Peyer's patch (tissue), 4 donors: ENCODE data around the gene CSMD2.

Experiments used
- CTCF ChIP-seq, 6 experiments: fragments of 450-650 bp in 4 of 6; fragments of 200-600 bp in 2 of 6; sonication (generic) in 1 of 6; IDR thresholded peaks; one replicate each; pipeline ENCODE4 v1.5.1; 2017 to 2019; ENCODE audit warnings: antibody characterized with exemption in 6 of 6, mild to moderate bottlenecking in 3 of 6, moderate library complexity in 1 of 6
- POLR2A ChIP-seq, 2 donors: fragments of 450-650 bp; IDR thresholded peaks; one replicate each; pipeline ENCODE4 v1.5.1; 2017; ENCODE audit warnings: antibody characterized with exemption in 2 of 2, mild to moderate bottlenecking in 2 of 2, moderate library complexity in 2 of 2

- TF ChIP-seq CTCF (IDR thresholded peaks at IDR 0.05) (no peak), POLR2A (IDR thresholded peaks at IDR 0.05) (no peak)
These were observed 601.3 kb downstream of the CSMD2 start for GRCh38 chr1:33563699-33564098.
